MM.1S (cell line): ENCODE data around the gene RPL32.

Experiments used
- DNase-seq: peaks from one replicate; pipeline ENCODE4 v3.0.0-alpha.2; 2015
- H2AFZ ChIP-seq: fragments of 300-600 bp; sonication (generic); 2 replicates; pipeline ENCODE4 v1.6.0; 2016; ENCODE audit warnings: antibody characterized with exemption, low read length
- H3F3A ChIP-seq: fragments of 300-600 bp; sonication (generic); 2 replicates; pipeline ENCODE4 v1.6.1; 2016; ENCODE audit warnings: mild to moderate bottlenecking, antibody characterized with exemption, low read length, moderate library complexity, mixed read lengths; ENCODE audit not compliant: insufficient read depth
- H3K27ac ChIP-seq: fragments of 300-600 bp; sonication (generic); 2 replicates; pipeline ENCODE4 v1.5.1; 2016; ENCODE audit warnings: mild to moderate bottlenecking, low read length
- H3K27me3 ChIP-seq: fragments of 300-600 bp; sonication (generic); replicated peaks from 2 replicates; pipeline ENCODE4 v1.6.0; 2016; ENCODE audit warnings: low read length; ENCODE audit not compliant: insufficient read depth
- H3K36me3 ChIP-seq: fragments of 300-600 bp; sonication (generic); replicated peaks from 2 replicates; pipeline ENCODE4 v1.6.1; 2016; ENCODE audit warnings: mild to moderate bottlenecking, low read length, mixed read lengths; ENCODE audit not compliant: insufficient read depth
- H3K4me1 ChIP-seq: fragments of 300-600 bp; sonication (generic); 2 replicates; pipeline ENCODE4 v1.6.1; 2016; ENCODE audit warnings: low read length, mixed read lengths
- H3K4me2 ChIP-seq: fragments of 300-600 bp; sonication (generic); 2 replicates; pipeline ENCODE4 v1.6.0; 2016; ENCODE audit warnings: low read depth, low read length
- H3K4me3 ChIP-seq: fragments of 300-600 bp; sonication (generic); 2 replicates; pipeline ENCODE4 v1.5.1; 2016; ENCODE audit warnings: low read length, mixed read lengths
- H3K79me2 ChIP-seq: fragments of 300-600 bp; sonication (generic); 2 replicates; pipeline ENCODE4 v1.6.1; 2016; ENCODE audit warnings: mixed run types, low read length, mixed read lengths
- H3K9ac ChIP-seq: fragments of 300-600 bp; sonication (generic); 2 replicates; pipeline ENCODE4 v1.6.1; 2016; ENCODE audit warnings: low read length, mixed read lengths
- H3K9me2 ChIP-seq: fragments of 300-600 bp; sonication (generic); replicated peaks from 2 replicates; pipeline ENCODE4 v1.6.1; 2016; ENCODE audit warnings: mild to moderate bottlenecking, low read length, mixed read lengths; ENCODE audit not compliant: insufficient read depth
- H3K9me3 ChIP-seq: fragments of 300-600 bp; sonication (generic); replicated peaks from 2 replicates; pipeline ENCODE4 v1.6.1; 2016; ENCODE audit warnings: mild to moderate bottlenecking, low read length, mixed read lengths; ENCODE audit not compliant: insufficient read depth
- H4K20me1 ChIP-seq: fragments of 300-600 bp; sonication (generic); 2 replicates; pipeline ENCODE4 v1.6.1; 2016; ENCODE audit warnings: mild to moderate bottlenecking, low read length, moderate library complexity, mixed read lengths; ENCODE audit not compliant: insufficient read depth
- EZH2 ChIP-seq: fragments of 300-600 bp; sonication (generic); optimal IDR thresholded peaks from 2 replicates; pipeline ENCODE3; 2017; ENCODE audit warnings: low read depth, mild to moderate bottlenecking, antibody characterized with exemption, low read length, mixed read lengths
- EZH2phosphoT487 ChIP-seq: fragments of 300-600 bp; sonication (generic); IDR thresholded peaks from 2 replicates; pipeline ENCODE4 v1.6.1; 2018; ENCODE audit warnings: antibody characterized with exemption, low read length
- TF ChIP-seq, protein P1 (sequence below): fragments of 300-600 bp; sonication (generic); IDR thresholded peaks from 2 replicates; pipeline ENCODE4 v1.5.1; 2016; ENCODE audit warnings: antibody characterized with exemption, low read length, mixed read lengths

The RPL32 gene

DNA sequence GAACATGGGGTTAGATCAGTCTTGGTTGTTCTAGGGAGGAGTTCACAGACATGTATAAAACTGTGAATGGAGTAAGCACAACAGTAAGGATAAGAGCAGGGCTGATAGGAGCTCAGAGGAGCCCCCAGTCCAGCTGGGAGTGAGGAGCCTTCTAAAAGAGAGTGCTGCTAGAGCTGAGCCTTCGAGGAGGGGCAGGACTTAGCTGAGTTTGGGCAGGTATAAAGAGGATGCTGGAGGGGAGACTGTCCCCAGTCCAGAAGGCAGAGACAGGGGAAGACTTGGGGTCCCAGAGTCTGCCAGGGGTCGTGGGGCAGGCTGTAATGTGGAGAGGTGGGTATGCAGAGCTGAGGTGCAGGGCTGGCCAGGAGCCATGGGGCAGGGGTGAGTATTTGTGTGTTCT is 32.8 kb downstream of the RPL32 start:
- no peaks in the 10 kb centered on the region for H3K4me1 ChIP-seq
- H3K9me2 ChIP-seq, result no peaks in the 10 kb centered on the region
- no peak for DNase-seq
- no peaks in the 10 kb centered on the region for H3K36me3 ChIP-seq
- no peaks in the 10 kb centered on the region for H4K20me1 ChIP-seq
- no peak overlapping the region for H3K4me3 ChIP-seq
- no peaks in the 10 kb centered on the region for H3K9me3 ChIP-seq
- no peak overlapping the region for H3K27ac ChIP-seq
- H3K4me2 ChIP-seq, result no peak overlapping the region
- H3K9ac ChIP-seq, result no peak overlapping the region
- TF ChIP-seq, protein P1, sequence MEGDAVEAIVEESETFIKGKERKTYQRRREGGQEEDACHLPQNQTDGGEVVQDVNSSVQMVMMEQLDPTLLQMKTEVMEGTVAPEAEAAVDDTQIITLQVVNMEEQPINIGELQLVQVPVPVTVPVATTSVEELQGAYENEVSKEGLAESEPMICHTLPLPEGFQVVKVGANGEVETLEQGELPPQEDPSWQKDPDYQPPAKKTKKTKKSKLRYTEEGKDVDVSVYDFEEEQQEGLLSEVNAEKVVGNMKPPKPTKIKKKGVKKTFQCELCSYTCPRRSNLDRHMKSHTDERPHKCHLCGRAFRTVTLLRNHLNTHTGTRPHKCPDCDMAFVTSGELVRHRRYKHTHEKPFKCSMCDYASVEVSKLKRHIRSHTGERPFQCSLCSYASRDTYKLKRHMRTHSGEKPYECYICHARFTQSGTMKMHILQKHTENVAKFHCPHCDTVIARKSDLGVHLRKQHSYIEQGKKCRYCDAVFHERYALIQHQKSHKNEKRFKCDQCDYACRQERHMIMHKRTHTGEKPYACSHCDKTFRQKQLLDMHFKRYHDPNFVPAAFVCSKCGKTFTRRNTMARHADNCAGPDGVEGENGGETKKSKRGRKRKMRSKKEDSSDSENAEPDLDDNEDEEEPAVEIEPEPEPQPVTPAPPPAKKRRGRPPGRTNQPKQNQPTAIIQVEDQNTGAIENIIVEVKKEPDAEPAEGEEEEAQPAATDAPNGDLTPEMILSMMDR, result no peak
- TF ChIP-seq EZH2 (no peak), EZH2phosphoT487 (no peak)
- H3F3A ChIP-seq, result no peaks in the 10 kb centered on the region
- no peak overlapping the region for H2AFZ ChIP-seq
- H3K27me3 ChIP-seq, result no peaks in the 10 kb centered on the region
- H3K79me2 ChIP-seq, result no peaks in the 10 kb centered on the region

DNA sequence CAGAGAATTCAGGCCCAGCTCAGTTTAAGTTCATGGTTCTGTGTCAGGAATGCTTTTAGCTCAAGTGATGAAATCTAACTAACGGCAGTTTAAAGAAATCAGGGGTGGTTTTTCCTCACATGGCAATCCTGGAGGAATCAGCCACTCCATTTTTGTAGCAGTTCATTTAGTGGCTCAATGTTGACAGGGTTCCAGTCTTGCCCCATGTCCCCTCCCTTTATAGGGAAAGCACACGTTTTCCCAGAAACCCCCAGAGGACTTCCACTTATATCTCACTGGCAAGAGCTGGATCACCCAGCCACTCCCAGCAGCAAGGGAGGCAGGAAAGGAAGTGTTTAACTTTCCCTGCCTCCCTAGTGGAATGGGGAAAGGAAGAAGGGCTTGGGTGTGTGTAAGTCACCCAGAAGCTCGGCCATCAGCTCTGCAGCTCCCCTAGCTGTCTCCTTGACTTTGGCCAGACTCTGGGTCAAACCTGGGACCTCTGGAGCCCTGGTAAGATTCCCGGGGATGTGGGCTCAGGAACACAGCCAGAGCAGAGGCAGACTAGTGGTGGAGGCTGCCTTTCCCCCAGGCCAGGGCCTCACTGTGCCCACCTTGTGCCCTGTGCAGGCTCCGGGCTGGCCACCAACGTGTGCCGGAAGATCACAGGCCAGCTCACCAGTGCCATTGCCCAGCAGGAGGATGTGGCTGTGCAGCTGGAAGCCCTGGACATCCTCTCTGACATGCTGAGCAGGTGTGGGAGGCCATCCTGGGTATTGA is 33.6 kb downstream of the RPL32 start:
- Histone ChIP-seq H3F3A (no peaks in the 10 kb centered on the region), H3K4me1 (no peaks in the 10 kb centered on the region), H3K4me3 (no peak overlapping the region), H3K27ac (no peak overlapping the region), H3K9me3 (no peaks in the 10 kb centered on the region), H3K79me2 (no peaks in the 10 kb centered on the region), H3K9me2 (no peaks in the 10 kb centered on the region), H2AFZ (no peak overlapping the region), H3K4me2 (no peak overlapping the region), H3K36me3 (no peaks in the 10 kb centered on the region), H4K20me1 (no peaks in the 10 kb centered on the region), H3K27me3 (no peaks in the 10 kb centered on the region), H3K9ac (no peak overlapping the region)
- DNase-seq, result no peak
- TF ChIP-seq EZH2 (no peak), EZH2phosphoT487 (no peak)
- TF ChIP-seq, protein P1, result no peak

DNA sequence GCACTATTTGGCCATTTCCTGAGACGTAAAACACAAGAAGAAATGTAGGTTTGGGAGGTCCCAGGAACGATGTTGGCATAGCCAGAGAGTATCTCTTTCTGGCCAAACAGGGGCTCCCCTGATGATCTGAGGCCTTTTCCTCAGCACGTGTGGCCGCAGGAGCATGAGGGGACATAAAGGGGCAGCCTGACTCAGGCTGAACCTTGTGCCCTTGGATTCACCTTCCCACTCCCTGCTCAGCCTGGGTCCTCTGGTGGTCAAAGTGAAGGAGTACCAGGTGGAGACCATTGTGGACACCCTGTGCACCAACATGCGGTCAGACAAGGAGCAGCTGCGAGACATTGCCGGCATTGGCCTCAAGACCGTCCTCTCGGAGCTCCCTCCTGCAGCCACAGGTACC is 34.3 kb downstream of the RPL32 start:
- H2AFZ ChIP-seq, result no peak overlapping the region
- H4K20me1 ChIP-seq, result no peaks in the 10 kb centered on the region
- H3K9me3 ChIP-seq, result no peaks in the 10 kb centered on the region
- H3K4me2 ChIP-seq, result no peak overlapping the region
- TF ChIP-seq EZH2phosphoT487 (no peak), EZH2 (no peak)
- TF ChIP-seq, protein P1, result no peak
- no peak overlapping the region for H3K27ac ChIP-seq
- H3K9me2 ChIP-seq, result no peaks in the 10 kb centered on the region
- no peaks in the 10 kb centered on the region for H3K79me2 ChIP-seq
- no peak overlapping the region for H3K9ac ChIP-seq
- H3K27me3 ChIP-seq, result no peaks in the 10 kb centered on the region
- no peak overlapping the region for H3K4me3 ChIP-seq
- no peaks in the 10 kb centered on the region for H3F3A ChIP-seq
- no peaks in the 10 kb centered on the region for H3K4me1 ChIP-seq
- no peaks in the 10 kb centered on the region for H3K36me3 ChIP-seq
- DNase-seq, result no peak
